Measurements from ENCODE around the gene GTPBP10.
"Not testable (repeated sequence)": the region's sequence is repeated elsewhere in the genome, so short reads cannot be mapped to it uniquely, and the experiment has no call there.

Gene GTPBP10, protein sequence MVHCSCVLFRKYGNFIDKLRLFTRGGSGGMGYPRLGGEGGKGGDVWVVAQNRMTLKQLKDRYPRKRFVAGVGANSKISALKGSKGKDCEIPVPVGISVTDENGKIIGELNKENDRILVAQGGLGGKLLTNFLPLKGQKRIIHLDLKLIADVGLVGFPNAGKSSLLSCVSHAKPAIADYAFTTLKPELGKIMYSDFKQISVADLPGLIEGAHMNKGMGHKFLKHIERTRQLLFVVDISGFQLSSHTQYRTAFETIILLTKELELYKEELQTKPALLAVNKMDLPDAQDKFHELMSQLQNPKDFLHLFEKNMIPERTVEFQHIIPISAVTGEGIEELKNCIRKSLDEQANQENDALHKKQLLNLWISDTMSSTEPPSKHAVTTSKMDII

DNA sequence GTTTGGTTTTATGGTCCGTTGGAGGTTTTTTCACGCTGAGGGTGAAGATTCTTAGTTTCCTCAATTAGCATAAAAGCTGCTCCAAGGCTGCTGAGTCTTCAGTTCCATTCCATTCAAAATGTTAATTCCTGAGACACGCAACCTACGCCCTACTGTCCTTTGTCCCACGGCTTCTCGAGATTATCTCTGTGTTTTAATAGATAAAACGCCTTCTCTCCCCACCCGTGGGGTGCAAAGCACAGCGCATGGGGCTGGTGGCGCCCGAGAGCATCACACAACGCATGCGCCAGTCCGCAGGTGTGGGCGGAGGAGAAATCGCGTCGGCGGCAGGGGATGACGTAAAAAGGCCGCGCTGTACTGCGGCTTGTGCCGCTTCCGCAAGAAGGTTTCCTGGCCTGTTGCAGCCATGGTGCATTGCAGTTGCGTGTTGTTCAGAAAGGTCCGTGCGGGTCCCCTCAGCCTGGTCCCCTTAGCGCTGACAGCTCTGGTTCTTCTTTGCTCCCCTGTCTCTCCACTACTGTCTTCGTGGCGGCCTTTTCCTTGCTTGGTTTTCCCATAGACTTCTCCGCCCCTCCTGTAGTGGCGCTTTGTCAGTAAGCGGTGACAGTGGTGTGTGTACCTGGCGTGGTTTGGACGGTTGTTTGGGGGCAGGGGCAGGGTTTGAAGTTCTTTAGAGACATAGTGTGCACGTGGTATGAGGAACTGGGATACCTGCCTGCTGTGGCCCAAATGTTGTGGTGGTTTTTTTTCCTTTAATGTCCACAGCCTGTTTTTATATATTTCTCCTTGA lies at the start of gene GTPBP10:
TSS of gene GTPBP10 (plus strand) at position 381 of the 790 bp plus-strand sequence. CDS start at position 407, 26 bp downstream.
- DNase-seq, result peak; percentile 98

DNA sequence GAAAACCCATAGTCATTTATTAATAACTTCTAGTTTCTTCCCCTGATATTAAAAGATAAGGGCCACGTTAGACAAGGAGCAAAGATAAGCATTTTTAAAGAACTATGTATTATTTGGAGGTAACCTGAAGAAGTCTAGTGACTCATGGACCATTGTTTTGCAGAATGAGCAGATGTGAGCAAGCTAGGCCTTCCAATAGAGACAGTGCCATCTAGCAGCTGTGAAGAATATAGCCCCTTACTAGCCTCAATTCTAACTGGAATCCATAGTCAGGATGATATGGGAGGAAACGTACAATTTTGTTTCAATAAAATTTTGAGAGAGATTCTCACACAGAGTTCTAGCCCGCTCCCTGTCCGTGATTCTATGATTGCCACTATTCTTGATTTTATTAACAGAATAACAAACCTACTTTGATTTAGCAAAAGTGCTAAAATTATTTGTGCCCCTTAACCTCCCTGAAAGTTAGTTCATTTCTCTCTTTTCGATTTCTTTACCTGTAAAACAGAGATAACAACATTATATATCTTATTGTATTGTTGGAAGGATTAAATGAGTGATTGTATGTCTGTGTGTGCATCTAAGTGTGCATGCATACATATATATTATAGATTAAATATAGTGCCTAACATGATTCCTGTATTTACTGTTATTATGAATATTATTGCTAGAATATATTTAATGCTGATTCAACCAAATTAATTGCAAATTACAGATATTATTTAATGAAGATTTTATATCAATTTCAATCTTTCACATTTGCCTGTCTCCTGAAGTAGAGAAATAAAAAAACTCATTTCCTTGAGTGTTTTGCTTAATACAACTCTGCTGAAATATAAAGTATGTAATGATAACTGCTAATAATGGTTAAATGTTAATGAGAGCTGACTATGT lies 48.1 kb upstream of the GTPBP10 start:
- peak; percentile 44 for DNase-seq

DNA sequence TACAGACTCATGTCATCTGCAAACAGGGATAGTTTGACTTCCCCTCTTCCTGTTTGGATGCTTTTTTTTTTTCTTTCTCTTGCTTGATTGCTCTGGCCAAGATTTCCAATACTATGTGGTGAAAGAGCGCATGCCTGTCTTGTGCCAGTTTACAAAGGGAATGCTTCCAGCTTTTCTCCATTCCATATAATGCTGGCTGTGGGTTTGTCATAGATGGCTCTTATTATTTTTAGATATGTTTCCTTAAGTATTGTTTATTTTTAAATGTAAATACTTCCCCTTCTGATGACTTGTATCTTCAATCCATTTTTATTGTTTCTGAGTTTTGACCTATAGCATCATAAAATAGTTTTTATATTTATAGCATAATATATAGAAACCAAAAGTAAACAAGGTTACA lies 43.3 kb upstream of the GTPBP10 start:
- DNase-seq, result no peak

DNA sequence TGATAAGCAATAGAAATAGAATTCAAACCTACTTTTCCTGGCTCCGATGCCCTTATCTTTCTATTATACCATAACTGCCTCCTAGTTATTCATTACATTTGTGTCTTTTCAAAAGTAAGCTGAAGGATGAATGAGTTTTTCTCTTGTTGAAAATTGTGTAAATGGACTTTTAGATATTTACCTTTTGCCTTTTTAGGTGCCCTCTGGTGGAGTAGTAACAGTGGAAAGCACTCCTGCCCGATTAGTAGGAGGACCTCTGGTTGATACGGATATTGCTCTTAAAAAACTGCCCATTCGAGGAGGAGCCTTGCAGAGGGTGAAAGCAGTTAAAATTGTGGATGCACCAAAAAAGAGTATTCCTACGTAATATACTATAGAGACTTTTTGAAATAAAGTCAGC lies 36.6 kb upstream of the GTPBP10 start:
- DNase-seq, result no peak

DNA sequence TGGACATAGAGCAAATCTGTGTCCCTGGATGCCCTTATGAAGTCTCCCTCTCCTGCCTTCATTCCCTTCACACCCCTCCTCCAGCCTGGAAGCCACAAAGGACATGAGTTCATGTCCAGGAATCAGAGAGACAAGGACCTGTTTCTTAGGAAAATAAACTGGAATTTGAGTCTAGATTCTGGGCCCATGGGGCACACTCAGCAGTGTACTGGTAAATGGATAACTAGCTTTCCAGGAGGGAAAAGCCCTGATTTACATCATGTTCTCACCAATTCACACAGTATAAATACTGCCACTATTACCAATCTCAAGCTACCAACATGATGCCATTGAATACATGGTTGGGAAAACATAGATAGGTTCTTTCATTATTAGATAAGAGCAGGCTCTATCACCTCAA lies 35.3 kb upstream of the GTPBP10 start:
- no peak for DNase-seq

DNA sequence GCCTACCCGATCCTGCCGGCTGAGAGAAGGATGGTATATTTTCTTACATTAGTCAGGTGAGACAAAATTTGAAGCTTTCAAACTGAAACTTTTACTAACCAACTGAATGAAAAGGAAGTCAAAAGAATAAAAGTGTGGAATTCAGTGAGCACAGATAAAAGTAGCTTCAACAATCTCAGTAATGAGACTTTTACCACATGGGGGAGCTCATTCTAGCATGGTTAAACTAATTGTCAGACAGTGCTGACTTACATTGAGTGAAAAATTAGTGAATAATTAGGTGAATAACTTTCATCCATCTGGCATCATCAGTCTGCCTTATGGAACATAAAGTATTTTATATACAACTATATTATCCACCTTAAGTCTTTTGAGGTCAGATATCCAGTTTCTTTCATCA lies 33.8 kb upstream of the GTPBP10 start:
- peak; percentile 20 for DNase-seq

DNA sequence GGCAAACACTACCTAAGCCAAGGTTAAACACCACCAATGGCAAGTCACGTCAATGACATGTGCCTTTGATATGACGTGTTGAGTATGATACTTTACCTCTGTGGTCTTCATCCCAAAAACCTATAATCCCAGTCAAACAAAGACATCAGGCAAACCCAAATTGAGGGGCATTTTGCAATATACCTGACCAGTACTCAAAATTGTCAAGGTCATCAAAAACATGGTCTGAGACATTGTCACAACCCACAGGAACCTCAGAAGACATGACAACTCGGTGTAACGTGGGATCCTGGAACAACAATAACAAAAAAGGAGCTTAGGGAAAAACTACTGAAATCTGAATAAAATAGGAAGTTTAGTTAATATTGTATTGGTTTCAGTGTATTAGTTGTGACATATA lies 32.6 kb upstream of the GTPBP10 start:
- DNase-seq, result no peak

DNA sequence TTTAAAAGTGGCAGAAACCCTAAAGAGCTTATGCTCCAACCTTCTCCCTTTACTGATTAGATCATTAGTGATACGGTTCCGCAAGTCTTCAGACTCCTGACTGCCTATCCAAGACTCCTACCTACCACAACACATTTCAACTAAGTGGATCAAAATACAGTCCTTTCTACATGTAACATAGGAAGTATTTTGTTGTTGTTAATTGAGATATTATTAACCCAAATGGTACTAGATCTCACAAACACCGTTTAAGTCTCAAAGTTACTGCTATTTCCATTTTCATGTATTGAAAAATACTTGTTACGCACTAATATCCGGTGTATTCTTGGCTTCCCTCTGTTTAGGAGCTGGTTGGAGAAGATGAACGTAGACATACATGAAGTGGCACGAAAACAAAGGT lies 26.5 kb upstream of the GTPBP10 start:
- no peak for DNase-seq

DNA sequence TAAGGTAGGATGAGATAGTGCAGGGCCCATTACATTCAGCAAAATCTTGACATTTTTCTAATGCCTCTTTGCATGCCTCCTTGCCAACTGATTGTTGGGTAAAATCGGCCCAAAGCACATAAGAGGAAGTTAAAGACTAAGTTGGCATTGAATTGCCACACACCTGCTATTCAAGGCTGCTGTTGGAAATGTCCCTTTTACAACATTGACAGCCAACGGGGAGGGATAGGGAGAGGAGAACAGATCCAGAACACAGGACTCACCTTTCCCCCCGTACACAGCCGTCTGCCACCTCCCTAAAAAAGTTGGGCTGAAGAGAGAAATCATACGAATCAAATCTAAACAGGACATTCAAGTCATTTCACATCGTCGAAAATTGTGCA lies 26.1 kb upstream of the GTPBP10 start:
- DNase-seq, result no peak

DNA sequence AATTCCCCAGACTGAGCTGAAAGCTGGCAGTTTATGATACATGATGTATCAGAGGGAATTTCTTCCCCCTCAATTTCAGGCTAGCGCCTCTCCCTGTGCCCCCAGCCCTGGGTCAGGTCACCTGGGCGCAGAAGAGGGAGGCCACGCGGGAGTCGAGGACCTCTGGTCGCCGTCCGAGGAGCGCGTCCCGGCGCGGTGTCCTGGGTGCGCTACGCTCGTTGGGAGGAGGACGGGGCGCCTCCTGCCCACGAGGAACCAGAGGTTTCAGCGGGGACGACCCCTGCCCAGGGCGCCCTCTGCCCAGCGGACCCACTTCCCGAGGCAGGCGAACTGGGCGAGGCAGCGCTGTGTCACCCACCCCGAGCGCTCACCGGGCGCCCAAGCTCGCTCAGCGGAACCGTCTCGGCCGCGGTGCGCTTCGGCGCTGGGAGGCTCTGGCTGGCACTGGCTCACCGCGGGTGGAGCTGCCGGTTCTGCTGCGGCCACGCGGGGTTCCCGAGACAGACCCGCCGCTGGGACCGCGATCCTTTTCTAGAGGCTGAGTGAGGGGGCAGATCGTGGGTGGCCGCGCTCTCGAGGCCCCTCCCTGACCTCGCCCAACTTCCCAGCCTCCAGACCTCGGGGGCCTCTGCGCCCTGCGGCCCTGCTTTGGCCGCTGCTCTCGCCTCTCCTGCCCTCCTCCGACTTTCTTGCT lies 25.6 kb upstream of the GTPBP10 start, which contains the start of gene FAM237B:
TSS of gene FAM237B (minus strand) at position 504 of the 694 bp plus-strand sequence. CDS start 1,556 bp downstream, outside the sequence.
- no peak for DNase-seq

DNA sequence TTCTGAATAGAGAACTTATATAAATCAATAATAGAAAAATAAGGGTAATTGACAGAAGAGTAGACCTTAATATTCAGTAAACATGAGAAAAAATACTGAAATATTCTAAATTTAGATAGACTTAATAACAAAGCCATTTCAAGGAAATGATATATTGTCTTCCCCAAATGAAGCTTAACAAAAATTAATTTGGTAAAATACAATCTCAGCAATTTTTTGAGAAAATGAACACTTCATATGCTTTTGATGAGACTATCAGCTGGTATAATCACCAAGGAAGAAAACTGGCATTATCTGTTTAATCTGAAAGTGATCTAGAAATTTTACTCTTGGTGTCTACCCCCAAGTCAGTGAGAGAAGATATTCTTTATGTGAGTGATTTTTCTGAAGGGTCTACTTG lies 23.7 kb upstream of the GTPBP10 start:
- no peak for DNase-seq

DNA sequence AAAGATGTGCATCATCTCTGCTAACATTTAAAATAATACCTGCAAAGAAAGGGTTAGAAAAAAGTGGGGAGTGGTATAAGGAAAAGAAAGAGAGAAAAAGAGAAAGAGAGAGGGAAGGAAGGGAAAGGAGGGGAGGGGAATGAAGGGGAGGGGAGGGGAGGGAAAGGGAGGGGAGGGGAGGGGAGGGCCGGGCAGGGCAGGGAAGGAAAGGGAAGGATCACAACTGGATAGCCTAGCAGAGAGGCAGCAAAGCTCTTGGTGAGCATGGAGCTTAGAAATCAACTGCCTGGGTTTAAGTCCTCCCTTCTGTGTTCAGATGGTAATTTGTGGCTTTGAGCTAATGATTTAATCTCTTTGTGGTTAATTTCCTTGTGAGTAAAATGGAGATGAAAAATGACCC lies 20.0 kb upstream of the GTPBP10 start:
- no peak for DNase-seq

DNA sequence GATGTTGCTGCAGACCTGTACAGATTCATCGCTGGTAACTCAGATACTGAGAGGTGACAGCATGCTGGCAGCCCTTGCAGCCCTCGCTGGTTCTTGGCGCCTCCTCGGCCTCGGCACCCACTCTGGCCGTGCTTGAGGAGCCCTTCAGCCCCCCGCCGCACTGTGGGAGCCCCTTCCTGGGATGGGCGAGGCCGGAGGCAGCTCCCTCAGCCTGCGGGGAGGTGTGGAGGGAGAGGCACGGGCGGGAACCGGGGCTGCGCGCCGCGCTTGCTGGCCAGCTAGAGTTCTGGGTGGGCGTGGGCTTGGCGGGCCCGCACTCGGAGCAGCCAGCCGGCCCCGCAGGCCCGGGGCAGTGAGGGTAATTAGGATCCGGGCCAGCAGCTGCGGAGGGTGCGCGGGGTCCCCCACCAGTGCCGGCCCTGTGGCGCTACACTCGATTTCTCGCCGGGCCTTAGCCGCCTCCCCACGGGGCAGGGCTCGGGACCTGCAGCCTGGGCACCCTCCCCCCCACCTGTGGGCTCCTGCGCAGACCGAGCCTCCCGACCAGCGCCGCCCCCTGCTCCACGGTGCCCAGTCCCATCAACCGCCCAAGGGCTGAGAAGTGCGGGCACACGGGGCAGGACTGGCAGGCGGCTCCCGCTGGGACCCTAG lies 12.2 kb upstream of the GTPBP10 start:
- DNase-seq, result no peak

DNA sequence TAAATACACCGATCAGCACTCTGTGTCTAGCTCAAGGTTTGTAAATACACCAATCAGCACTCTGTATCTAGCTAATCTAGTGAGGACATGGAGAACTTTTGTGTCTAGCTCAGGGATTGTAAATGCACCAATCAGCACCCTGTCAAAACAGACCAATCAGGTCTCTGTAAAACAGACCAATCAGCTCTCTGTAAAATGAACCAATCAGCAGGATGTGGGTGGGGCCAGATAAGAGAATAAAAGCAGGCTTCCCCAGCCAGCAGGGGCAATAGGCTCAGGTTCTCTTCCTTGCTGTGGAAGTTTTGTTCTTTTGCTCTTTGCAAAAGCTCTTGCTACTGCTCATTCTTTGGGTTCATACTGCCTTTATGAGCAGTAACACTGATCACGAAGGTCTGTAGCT lies 11.6 kb upstream of the GTPBP10 start:
- not testable (repeated sequence) for DNase-seq

DNA sequence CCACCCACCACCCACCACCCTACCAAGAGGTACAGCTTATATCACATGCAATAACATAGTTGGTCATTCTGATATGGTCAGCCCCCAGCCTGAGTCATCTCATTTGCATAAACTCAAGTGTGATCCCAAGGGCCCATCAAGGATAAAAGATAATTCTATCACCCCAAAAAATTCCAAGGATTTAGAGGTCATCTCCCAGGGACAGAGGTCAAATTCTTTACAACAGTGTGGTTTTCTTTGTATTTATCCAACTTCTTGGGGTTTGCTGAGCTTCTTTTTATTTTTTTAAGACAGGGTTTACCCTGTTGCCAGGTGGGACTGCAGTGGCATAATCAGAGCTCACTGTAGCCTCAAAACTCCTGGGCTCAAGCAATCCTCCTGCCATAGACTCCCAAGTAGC lies 9.4 kb upstream of the GTPBP10 start:
- no peak for DNase-seq

DNA sequence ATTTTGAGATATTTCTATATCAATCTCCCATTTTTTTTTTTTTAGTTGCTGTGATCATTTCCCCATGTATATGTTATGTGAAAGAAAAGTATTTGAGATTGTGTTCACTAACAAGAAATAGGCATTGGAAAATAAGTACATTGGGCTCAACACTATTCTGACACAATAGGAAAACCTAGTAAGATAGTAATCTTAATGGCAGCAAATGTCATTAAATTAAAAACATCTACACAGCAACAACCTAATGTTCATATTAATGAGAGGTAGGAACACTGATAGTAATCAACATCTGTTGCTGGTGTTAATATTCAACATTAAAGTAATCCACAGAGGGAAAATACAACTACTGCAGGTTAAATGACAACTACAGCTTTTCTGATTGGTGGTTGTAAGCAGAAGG lies 1.5 kb upstream of the GTPBP10 start:
- DNase-seq, result no peak

DNA sequence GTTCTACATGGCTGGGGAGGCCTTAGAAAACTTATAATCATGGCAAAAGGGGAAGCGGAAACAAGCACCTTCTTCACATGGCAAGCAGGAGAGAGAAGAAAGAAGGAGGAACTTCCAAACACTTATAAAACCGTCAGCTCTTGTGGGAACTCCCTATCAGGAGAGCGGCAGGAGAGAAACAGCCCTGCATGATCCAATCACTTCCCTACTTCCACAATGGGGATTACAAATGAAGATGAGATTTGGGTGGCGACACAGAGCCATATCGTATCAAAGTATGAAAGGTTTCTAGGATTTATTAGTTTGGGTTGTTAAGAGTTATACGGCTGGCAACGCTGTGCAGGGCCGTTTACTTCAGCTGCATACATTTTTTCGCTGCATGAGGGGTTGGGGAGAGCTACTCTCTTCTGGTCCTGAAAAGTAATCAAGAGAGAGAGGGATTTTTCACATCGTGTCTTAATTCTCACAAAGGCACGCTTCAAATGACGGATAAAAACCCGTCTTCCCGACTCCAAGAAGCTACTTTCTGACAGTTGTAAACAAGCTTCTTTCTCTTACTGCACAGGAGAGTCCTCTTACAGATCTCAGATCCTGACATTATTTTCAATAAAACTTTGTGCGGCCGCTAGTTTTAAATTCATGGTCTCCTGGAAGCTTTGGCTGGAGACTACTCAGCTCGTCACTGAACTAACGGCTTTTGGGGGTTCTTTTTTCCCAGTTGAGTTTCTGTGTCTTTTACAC lies 751 bp upstream of the GTPBP10 start:
- DNase-seq, result peak; percentile 44

DNA sequence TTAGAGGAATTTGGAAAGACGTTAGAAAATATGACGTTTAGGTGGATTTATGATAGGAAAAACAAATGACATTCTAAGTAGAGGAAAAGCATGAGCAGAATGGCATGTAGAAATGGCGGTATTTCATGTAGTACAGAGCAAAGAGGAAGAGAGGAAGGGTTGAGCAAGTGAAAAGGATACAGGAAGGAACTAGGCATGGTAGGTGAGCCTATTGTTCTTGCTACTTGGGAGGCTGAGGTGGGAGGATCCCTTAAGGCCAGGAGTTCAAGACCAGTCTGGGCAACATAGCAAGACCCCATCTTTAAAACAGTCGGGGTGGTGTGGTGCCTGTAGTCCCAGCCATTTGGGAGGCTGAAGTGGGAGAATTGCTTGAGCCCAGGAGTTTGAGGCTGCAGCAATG lies 1.2 kb downstream of the GTPBP10 start:
- DNase-seq, result peak; percentile 16

DNA sequence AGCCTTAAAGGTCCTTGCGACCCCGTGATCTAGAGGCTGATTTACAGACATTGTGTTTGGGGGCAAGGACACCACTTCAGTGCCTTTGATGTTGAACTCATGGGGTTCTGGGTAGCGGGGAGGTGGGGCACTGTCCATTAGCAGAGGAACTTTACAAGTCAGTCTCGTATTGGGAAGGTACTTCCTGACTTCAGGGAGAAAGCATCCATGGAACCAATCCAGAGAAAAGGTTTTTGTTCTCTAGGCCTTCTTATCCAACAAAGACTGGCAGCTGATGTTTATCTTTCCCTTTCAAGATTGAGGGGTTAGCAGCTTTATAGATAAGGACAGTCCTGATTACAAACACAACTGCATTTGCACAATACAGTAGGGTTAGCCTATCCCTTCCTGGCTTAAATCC lies 2.8 kb downstream of the GTPBP10 start:
- no peak for DNase-seq

DNA sequence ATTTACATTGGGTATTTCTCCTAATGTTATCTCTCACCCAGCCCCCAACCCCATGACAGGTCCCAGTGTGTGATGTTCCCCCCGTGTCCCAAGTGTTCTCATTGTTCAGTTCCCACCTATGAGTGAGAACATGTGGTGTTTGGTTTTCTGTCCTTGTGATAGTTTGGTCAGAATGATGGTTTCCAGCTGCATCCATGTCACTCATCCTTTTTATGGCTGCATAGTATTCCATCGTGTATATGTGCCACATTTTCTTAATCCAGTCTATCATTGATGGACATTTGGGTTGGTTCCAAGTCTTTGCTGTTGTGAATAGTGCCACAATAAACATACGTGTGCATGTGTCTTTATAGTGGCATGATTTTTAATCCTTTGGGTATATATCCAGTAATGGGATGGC lies 3.5 kb downstream of the GTPBP10 start:
- DNase-seq, result not testable (repeated sequence)

DNA sequence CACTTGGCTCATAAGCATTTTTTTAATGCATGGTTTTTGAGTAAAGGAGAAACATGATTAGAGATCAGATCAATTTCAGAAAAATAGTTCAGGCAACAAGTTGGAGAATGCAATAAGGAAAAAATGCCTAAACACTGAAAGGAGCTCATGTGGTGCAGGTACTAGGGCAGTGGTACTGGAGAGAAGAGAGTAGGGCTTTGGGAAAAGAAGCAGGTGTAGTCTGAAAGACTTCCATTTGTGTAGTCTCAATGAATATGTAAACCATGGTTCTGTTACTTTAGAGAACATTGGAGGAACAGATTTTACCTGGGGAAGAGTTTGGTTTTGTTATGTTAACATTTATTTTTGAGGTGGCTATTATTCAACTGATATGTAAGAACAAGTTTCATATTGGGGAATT lies 5.5 kb downstream of the GTPBP10 start:
- no peak for DNase-seq
